Neural progenitor cell (in vitro differentiated cells): ENCODE results near the gene MMP14. TPM values are rescaled to one million over a fixed set of nuclear protein-coding genes. Genes with fewer than 3 reads are reported as not detected.

ENCODE experiments used
- DNase-seq: peaks from one replicate; pipeline ENCODE4 v3.0.0-alpha.2; 2016; ENCODE audit warnings: low spot score
- H2AFZ ChIP-seq: fragments of 200-600 bp; sonication (generic); replicated peaks from 2 replicates; pipeline ENCODE4 v1.6.1; 2016; ENCODE audit warnings: antibody characterized with exemption
- H3F3A ChIP-seq: fragments of 200-600 bp; sonication (generic); 2 replicates; pipeline ENCODE4 v1.6.1; 2016; ENCODE audit warnings: antibody characterized with exemption, low read depth
- H3K27ac ChIP-seq: fragments of 200-600 bp; sonication (generic); 2 replicates; pipeline ENCODE4 v1.5.1; 2016; ENCODE audit warnings: mild to moderate bottlenecking
- H3K27me3 ChIP-seq: fragments of 200-600 bp; sonication (generic); 2 replicates; pipeline ENCODE4 v1.6.1; 2016; ENCODE audit warnings: mild to moderate bottlenecking, moderate library complexity
- H3K36me3 ChIP-seq: fragments of 200-600 bp; sonication (generic); 2 replicates; pipeline ENCODE4 v1.5.1; 2016
- H3K4me1 ChIP-seq: fragments of 200-600 bp; sonication (generic); 2 replicates; pipeline ENCODE4 v1.6.1; 2016; ENCODE audit warnings: mixed run types
- H3K4me2 ChIP-seq: fragments of 200-600 bp; sonication (generic); 2 replicates; pipeline ENCODE4 v1.6.1; 2016
- H3K4me3 ChIP-seq: fragments of 200-600 bp; sonication (generic); 2 replicates; pipeline ENCODE4 v1.5.1; 2016
- H3K79me2 ChIP-seq: fragments of 200-600 bp; sonication (generic); 2 replicates; pipeline ENCODE4 v1.6.1; 2016; ENCODE audit warnings: low read depth
- H3K9ac ChIP-seq: fragments of 200-600 bp; sonication (generic); 2 replicates; pipeline ENCODE4 v1.6.1; 2016
- H3K9me3 ChIP-seq: fragments of 200-600 bp; sonication (generic); 2 replicates; pipeline ENCODE4 v1.5.1; 2016; ENCODE audit warnings: low read depth
- H4K20me1 ChIP-seq: fragments of 200-600 bp; sonication (generic); 2 replicates; pipeline ENCODE4 v1.6.1; 2016; ENCODE audit warnings: low read depth
- H3K27ac Mint-ChIP-seq: 3 replicates; pipeline ENCODE4 v1.8.0; 2021; ENCODE audit warnings: mixed read lengths
- H3K27me3 Mint-ChIP-seq: 2 replicates; pipeline ENCODE4 v1.8.0; 2022; ENCODE audit warnings: low read depth, mild to moderate bottlenecking, inconsistent platforms, moderate library complexity, mixed read lengths; ENCODE audit not compliant: insufficient read depth
- H3K36me3 Mint-ChIP-seq: 3 replicates; pipeline ENCODE4 v1.8.0; 2021; ENCODE audit warnings: mixed read lengths
- H3K4me1 Mint-ChIP-seq: 3 replicates; pipeline ENCODE4 v1.8.0; 2021; ENCODE audit warnings: mixed read lengths
- H3K4me3 Mint-ChIP-seq: 3 replicates; pipeline ENCODE4 v1.8.0; 2021; ENCODE audit warnings: mild to moderate bottlenecking, moderate library complexity, mixed read lengths
- H3K9me3 Mint-ChIP-seq: 3 replicates; pipeline ENCODE4 v1.8.0; 2020; ENCODE audit warnings: mixed read lengths
- CTCF ChIP-seq: fragments of 200-600 bp; sonication (generic); IDR thresholded peaks from 2 replicates; pipeline ENCODE4 v1.5.1; 2017; ENCODE audit warnings: antibody characterized with exemption, mild to moderate bottlenecking
- EZH2 ChIP-seq: fragments of 200-600 bp; sonication (generic); IDR thresholded peaks from 2 replicates; pipeline ENCODE4 v1.6.1; 2017; ENCODE audit warnings: antibody characterized with exemption, mild to moderate bottlenecking, moderate library complexity
- EZH2phosphoT487 ChIP-seq: fragments of 200-600 bp; sonication (generic); IDR thresholded peaks from 2 replicates; pipeline ENCODE4 v1.6.1; 2017; ENCODE audit warnings: antibody characterized with exemption
- total RNA-seq: library from RNA; depleted of rRNA; stranded (reverse); fragments of >200 nt; gene quantifications from 2 replicates; pipeline ENCODE4 v1.2.3, GENCODE V29; 2015; ENCODE audit warnings: low replicate concordance

MMP14 gene
- total RNA-seq, 1 donor from 2014 or later = 15.1 TPM

- H2AFZ ChIP-seq = peak within 1 kb of the TSS; percentile 37
- H3K4me1 Mint-ChIP-seq = peaks cover 14% of the 10 kb centered on the region
- H3K27me3 ChIP-seq = no peaks in the 10 kb centered on the region
Measured at GRCh38 chr14:22871224-22872032, 35.0 kb downstream of the MMP14 start, which contains the start of gene LRP10. Gene LRP10 (plus strand): TSS chr14:22871740. CDS start chr14:22872304, 564 bp downstream.

GRCh38 chr14:22872033-22872832 lies 35.8 kb downstream of the MMP14 start:
- Mint-ChIP-seq H3K27ac (peak overlapping the region; percentile 81), H3K4me3 (peak overlapping the region; percentile 95), H3K27me3 (peaks cover 7% of the 10 kb centered on the region), H3K36me3 (peaks cover 12% of the 10 kb centered on the region), H3K9me3 (no peaks in the 10 kb centered on the region), H3K4me1 (peaks cover 14% of the 10 kb centered on the region)
- Histone ChIP-seq H3K27ac (no peak overlapping the region), H3F3A (peaks cover 23% of the 10 kb centered on the region), H3K36me3 (no peaks in the 10 kb centered on the region), H3K9ac (no peak overlapping the region), H3K79me2 (no peaks in the 10 kb centered on the region), H3K27me3 (no peaks in the 10 kb centered on the region), H3K4me1 (peaks cover 7% of the 10 kb centered on the region), H3K4me2 (peak overlapping the region; percentile 83), H3K9me3 (no peaks in the 10 kb centered on the region), H4K20me1 (no peaks in the 10 kb centered on the region), H3K4me3 (peak overlapping the region; percentile 75), H2AFZ (peak overlapping the region; percentile 37)
- DNase-seq = peak; percentile 92
- peak; percentile 98 for TF ChIP-seq CTCF
- no peak for TF ChIP-seq EZH2
- TF ChIP-seq EZH2phosphoT487 = no peak

More at GRCh38 chr14:22871224-22872032, 35.0 kb downstream of the MMP14 start, which contains the start of gene LRP10:
- H3K27ac ChIP-seq = peak within 1 kb of the TSS; percentile 22
- no peaks in the 10 kb centered on the region for H4K20me1 ChIP-seq
- Mint-ChIP-seq H3K27me3 (peaks cover 7% of the 10 kb centered on the region), H3K9me3 (no peaks in the 10 kb centered on the region), H3K36me3 (peaks cover 12% of the 10 kb centered on the region), H3K4me3 (peak within 1 kb of the TSS; percentile 95), H3K27ac (peak within 1 kb of the TSS; percentile 91)
- peak within 1 kb of the TSS; percentile 83 for H3K4me2 ChIP-seq
- H3K4me1 ChIP-seq = peaks cover 7% of the 10 kb centered on the region
- DNase-seq = peak; percentile 97
- TF ChIP-seq CTCF (peak; percentile 10), EZH2 (no peak), EZH2phosphoT487 (no peak)
- H3K36me3 ChIP-seq = no peaks in the 10 kb centered on the region
- no peak within 1 kb of the TSS for H3K9ac ChIP-seq
- H3K9me3 ChIP-seq = no peaks in the 10 kb centered on the region
- peak within 1 kb of the TSS; percentile 75 for H3K4me3 ChIP-seq
- no peaks in the 10 kb centered on the region for H3K79me2 ChIP-seq
- peaks cover 23% of the 10 kb centered on the region for H3F3A ChIP-seq

GRCh38 chr14:22872833-22873520 lies 36.6 kb downstream of the MMP14 start:
- Mint-ChIP-seq H3K9me3 (no peaks in the 10 kb centered on the region), H3K27ac (peak overlapping the region; percentile 81), H3K36me3 (peaks cover 14% of the 10 kb centered on the region), H3K4me3 (peak overlapping the region; percentile 91), H3K4me1 (peaks cover 14% of the 10 kb centered on the region), H3K27me3 (peaks cover 10% of the 10 kb centered on the region)
- Histone ChIP-seq H3K4me1 (peaks cover 7% of the 10 kb centered on the region), H3K4me2 (peak overlapping the region; percentile 83), H3F3A (peaks cover 23% of the 10 kb centered on the region), H3K27me3 (no peaks in the 10 kb centered on the region), H3K9me3 (no peaks in the 10 kb centered on the region), H2AFZ (peak overlapping the region; percentile 4), H3K9ac (no peak overlapping the region), H3K27ac (no peak overlapping the region), H3K4me3 (peak overlapping the region; percentile 75), H3K36me3 (no peaks in the 10 kb centered on the region), H4K20me1 (no peaks in the 10 kb centered on the region), H3K79me2 (no peaks in the 10 kb centered on the region)
- no peak for TF ChIP-seq EZH2phosphoT487
- TF ChIP-seq EZH2 = no peak
- no peak for TF ChIP-seq CTCF
- no peak for DNase-seq
